ENCODE data around the gene DRC7. TPM values are rescaled to one million over a fixed set of nuclear protein-coding genes. Genes with fewer than 3 reads are reported as not detected.

The DRC7 gene
- total and polyA plus RNA-seq, 10 of the 15 experiments (the other 5 are each of a cell fraction or from before 2014, with no cell fraction given), result 0.06 to 0.49 (median 0.14) TPM; not detected in 4

DNA sequence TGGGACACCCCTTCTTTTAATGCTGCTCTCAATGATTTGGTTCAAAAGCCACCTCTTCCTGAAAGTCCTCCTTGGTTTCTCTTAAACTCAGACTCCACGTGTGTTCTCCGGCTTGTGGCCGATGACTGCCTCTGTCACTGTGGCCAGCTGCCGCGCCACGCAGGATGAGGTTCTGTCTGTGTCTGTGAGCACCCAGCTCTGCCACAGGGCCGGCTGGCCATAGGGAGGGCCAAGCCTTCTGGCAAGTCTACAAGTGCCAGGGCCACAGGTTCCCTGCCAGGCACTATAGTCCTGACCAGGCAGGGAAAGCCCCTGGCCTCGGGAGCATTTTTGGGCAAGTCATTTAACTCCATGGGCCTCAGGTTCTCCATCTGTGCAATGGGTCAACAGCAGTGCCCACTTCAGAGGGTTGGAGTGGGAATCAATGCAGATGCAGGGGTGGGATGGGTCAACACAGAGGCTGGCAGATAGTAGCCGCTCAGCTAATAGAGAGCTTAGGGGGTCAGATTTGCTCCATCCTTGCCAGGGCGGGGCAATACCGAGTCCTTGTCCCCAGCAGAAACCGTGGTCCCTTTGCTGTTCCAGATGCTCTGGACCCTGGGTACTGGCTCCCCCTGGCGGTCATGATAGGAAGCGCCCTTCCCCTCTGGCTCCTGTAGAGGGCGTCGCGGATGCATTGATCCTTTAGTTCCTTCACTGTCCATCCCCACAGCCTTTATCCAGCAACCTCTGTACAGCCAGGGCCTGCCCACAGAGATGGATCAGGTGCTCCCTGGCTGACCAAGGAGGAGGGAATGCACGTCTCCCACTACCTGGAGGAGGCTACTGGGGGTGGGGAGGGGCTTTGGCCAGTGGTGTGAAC, 45.8 kb upstream of the DRC7 start (continued):
- TF ChIP-seq, protein P1, sequence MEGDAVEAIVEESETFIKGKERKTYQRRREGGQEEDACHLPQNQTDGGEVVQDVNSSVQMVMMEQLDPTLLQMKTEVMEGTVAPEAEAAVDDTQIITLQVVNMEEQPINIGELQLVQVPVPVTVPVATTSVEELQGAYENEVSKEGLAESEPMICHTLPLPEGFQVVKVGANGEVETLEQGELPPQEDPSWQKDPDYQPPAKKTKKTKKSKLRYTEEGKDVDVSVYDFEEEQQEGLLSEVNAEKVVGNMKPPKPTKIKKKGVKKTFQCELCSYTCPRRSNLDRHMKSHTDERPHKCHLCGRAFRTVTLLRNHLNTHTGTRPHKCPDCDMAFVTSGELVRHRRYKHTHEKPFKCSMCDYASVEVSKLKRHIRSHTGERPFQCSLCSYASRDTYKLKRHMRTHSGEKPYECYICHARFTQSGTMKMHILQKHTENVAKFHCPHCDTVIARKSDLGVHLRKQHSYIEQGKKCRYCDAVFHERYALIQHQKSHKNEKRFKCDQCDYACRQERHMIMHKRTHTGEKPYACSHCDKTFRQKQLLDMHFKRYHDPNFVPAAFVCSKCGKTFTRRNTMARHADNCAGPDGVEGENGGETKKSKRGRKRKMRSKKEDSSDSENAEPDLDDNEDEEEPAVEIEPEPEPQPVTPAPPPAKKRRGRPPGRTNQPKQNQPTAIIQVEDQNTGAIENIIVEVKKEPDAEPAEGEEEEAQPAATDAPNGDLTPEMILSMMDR (IDR thresholded peaks at IDR 0.05 in 2 of 3, conservative IDR thresholded peaks at IDR 0.05 in 1 of 3; ENCODE audit: control insufficient read depth in 2 of 3, extremely low read depth in 1 of 3, insufficient read depth in 1 of 3, low read depth in 3 of 3, low read length in 3 of 3), result peak; percentile 100; a peak in 5 of 6 replicates
- TF ChIP-seq FOXM1 (IDR thresholded peaks at IDR 0.05; ENCODE audit: low read depth, low read length) (peak; percentile 76; the same call in 1 of the 2 replicates), HCFC1 (IDR thresholded peaks at IDR 0.05; ENCODE audit: low read length) (0 out of 2 replicates have a peak, but pooled peaks have one; percentile 29), TBL1XR1 (IDR thresholded peaks at IDR 0.05; ENCODE audit: low read depth, low read length) (peak; percentile 42; the same call in 1 of the 2 replicates), ATF7 (IDR thresholded peaks at IDR 0.05; ENCODE audit: low read depth) (no peak), ZNF622 (IDR thresholded peaks at IDR 0.05) (no peak), NBN (IDR thresholded peaks at IDR 0.05) (peak; percentile 76), CREB1 (IDR thresholded peaks at IDR 0.05; ENCODE audit: low read depth) (peak; percentile 38; the same call in 1 of the 2 replicates), ZNF274 (IDR thresholded peaks at IDR 0.05; ENCODE audit: insufficient read depth, insufficient read length) (no peak), SMARCA5 (IDR thresholded peaks at IDR 0.05) (peak; percentile 93), GATAD2B (conservative IDR thresholded peaks at IDR 0.05; ENCODE audit: low read depth) (0 out of 2 replicates have a peak, but pooled peaks have one; percentile 39), EED (IDR thresholded peaks at IDR 0.05; ENCODE audit: low read depth) (peak; percentile 60; the same call in 1 of the 2 replicates), NFYA (IDR thresholded peaks at IDR 0.05; ENCODE audit: borderline replicate concordance, low read depth, low read length) (peak; percentile 81), E4F1 (IDR thresholded peaks at IDR 0.05; ENCODE audit: borderline replicate concordance, partially characterized antibody) (no peak), RAD51 (IDR thresholded peaks at IDR 0.05) (no peak), RBBP5 (conservative IDR thresholded peaks at IDR 0.05) (no peak), IRF4 (IDR thresholded peaks at IDR 0.05; ENCODE audit: low read depth, low read length) (peak; percentile 73; the same call in 1 of the 2 replicates), RB1 (IDR thresholded peaks at IDR 0.05; ENCODE audit: borderline replicate concordance) (peak; percentile 82; the same call in 1 of the 2 replicates), CHD2 (IDR thresholded peaks at IDR 0.05; ENCODE audit: borderline replicate concordance, low read depth, low read length) (peak; percentile 51; the same call in 1 of the 2 replicates)
- TF ChIP-seq, protein P2, sequence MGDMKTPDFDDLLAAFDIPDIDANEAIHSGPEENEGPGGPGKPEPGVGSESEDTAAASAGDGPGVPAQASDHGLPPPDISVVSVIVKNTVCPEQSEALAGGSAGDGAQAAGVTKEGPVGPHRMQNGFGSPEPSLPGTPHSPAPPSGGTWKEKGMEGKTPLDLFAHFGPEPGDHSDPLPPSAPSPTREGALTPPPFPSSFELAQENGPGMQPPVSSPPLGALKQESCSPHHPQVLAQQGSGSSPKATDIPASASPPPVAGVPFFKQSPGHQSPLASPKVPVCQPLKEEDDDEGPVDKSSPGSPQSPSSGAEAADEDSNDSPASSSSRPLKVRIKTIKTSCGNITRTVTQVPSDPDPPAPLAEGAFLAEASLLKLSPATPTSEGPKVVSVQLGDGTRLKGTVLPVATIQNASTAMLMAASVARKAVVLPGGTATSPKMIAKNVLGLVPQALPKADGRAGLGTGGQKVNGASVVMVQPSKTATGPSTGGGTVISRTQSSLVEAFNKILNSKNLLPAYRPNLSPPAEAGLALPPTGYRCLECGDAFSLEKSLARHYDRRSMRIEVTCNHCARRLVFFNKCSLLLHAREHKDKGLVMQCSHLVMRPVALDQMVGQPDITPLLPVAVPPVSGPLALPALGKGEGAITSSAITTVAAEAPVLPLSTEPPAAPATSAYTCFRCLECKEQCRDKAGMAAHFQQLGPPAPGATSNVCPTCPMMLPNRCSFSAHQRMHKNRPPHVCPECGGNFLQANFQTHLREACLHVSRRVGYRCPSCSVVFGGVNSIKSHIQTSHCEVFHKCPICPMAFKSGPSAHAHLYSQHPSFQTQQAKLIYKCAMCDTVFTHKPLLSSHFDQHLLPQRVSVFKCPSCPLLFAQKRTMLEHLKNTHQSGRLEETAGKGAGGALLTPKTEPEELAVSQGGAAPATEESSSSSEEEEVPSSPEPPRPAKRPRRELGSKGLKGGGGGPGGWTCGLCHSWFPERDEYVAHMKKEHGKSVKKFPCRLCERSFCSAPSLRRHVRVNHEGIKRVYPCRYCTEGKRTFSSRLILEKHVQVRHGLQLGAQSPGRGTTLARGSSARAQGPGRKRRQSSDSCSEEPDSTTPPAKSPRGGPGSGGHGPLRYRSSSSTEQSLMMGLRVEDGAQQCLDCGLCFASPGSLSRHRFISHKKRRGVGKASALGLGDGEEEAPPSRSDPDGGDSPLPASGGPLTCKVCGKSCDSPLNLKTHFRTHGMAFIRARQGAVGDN (IDR thresholded peaks at IDR 0.05), result 0 out of 2 replicates have a peak, but pooled peaks have one; percentile 21
